ENCODE measurements around the gene HS6ST1. TPM values are rescaled to one million over a fixed set of nuclear protein-coding genes. Genes with fewer than 3 reads are reported as not detected.
A peak's percentile ranks its signal among the peaks of the same experiment; 100 is the strongest.
"Not testable (repeated sequence)": the region's sequence is repeated elsewhere in the genome, so short reads cannot be mapped to it uniquely, and the experiment has no call there.

The HS6ST1 gene
- total RNA-seq, 6 experiments from 2014 or later: 18.0 to 53.5 (median 31.0) TPM

DNA sequence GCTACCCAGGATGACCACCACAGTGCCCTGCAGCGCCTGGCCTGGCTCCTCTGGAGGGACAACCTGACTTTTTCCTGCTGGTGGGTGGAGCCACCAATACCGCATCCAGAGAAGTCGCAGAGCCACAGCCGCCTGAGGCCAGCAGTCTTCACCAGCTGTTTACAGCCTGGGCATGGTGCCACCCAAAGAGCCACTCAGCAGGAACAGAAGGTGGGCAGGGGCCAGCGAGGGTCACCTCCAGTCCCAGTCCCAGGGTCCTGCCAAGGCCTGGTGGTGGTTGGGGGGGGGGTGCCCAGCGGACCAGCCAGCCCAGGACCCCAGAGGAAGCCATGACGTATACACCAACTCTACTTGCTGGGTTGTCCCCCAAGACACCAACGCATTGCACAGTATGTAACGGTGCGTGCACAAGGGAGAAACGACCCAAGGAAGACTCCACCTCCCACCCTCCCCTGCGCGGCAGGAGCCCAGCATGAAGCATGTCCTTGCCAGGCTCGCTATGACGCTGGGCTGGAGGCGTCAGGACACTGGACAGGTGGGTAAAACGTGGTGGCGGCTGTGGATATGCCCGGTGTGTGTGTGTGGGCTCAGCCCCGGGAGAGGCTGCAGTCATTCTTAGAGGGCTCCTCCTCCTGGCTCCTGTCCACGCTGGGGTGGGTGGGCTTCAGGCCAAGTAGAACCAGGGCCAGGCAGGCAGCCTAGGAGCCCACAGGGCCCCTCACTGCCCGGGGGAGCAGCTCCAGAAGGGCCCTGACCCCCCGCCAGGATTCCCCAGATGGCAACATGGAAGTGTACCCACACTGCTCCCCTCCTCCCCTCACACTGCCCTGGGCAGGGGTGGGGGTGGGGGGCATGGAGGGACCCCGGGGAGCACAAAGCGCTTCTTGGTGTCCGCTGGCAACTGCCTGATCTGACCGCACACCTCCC is 49.3 kb downstream of the HS6ST1 start:
- no peak for TF ChIP-seq POLR2A (IDR thresholded peaks at IDR 0.05)
- TF ChIP-seq, protein P1, sequence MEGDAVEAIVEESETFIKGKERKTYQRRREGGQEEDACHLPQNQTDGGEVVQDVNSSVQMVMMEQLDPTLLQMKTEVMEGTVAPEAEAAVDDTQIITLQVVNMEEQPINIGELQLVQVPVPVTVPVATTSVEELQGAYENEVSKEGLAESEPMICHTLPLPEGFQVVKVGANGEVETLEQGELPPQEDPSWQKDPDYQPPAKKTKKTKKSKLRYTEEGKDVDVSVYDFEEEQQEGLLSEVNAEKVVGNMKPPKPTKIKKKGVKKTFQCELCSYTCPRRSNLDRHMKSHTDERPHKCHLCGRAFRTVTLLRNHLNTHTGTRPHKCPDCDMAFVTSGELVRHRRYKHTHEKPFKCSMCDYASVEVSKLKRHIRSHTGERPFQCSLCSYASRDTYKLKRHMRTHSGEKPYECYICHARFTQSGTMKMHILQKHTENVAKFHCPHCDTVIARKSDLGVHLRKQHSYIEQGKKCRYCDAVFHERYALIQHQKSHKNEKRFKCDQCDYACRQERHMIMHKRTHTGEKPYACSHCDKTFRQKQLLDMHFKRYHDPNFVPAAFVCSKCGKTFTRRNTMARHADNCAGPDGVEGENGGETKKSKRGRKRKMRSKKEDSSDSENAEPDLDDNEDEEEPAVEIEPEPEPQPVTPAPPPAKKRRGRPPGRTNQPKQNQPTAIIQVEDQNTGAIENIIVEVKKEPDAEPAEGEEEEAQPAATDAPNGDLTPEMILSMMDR (IDR thresholded peaks at IDR 0.05): no peak
- H3K4me3 ChIP-seq: no peak overlapping the region
- WGBS (ENCODE audit: insufficient coverage, low coverage, low lambda C conversion rate, missing lambda C conversion rate): 80% methylated on average over 1 of the region's 27 CpGs
- H3K9me3 ChIP-seq: no peaks in the 10 kb centered on the region
- intact Hi-C loops (cut with DNase I): no loop called here
- H3K27ac ChIP-seq: no peak overlapping the region
- H3K27me3 ChIP-seq: no peaks in the 10 kb centered on the region
- H3K4me1 ChIP-seq: peaks cover 0 to 32% (median 15%) of the 10 kb centered on the region in 4 donors
- DNase-seq (peak in 1 of 3 donors; percentile 56), ATAC-seq (no peak)
- H3K36me3 ChIP-seq: peaks cover 0 to 1% (median 0%) of the 10 kb centered on the region in 4 donors

DNA sequence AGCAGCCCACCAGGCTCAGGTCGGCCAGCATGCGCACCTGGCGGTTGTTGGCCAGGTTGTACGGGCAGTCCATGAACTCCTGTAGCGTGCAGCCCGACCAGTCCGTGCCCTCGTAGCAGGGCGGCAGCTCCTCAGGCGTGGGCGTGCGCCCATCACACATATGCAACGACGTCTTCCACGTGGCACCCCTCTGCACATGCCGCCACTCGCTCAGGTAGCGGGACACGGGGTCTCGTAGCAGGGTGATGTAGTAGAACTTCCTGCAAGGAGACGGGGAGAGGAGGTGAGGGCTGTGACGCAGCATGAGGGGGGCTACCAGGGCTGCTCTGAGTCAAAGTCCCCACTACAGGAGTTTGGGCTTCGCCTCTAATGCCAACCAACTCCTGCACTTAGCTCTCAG is 50.1 kb downstream of the HS6ST1 start:
- ATAC-seq; H3K27ac ChIP-seq; intact Hi-C loops (cut with DNase I); H3K9me3 ChIP-seq; DNase-seq; H3K4me3 ChIP-seq; H3K27me3 ChIP-seq; H3K36me3 ChIP-seq: not testable (repeated sequence)
- peaks cover 0 to 30% (median 14%) of the 10 kb centered on the region in 4 donors for H3K4me1 ChIP-seq
- 89% methylated on average over 4 of the region's 23 CpGs for WGBS (ENCODE audit: insufficient coverage, low coverage, low lambda C conversion rate, missing lambda C conversion rate)

DNA sequence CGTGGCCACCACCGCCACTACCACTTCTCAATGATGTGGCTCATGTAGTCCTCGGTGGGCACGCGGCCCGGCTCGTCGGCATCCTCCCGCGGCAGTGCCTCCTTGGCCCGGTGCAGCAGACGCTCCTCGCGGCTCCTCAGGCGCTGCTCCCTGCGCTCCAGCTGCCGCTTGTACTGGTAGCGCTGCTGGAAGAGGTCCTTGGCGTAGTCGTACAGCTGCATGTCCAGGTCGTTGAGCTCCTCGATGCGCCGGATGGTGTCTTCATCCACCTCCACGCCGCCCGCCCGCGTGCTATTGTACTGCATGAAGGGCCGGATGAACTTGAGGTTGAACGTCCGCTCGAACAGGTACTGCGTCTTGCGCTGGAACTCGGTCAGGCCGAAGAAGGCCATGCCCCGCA is 50.5 kb downstream of the HS6ST1 start:
- H3K4me3 ChIP-seq; ATAC-seq; H3K27me3 ChIP-seq; H3K27ac ChIP-seq; DNase-seq; H3K36me3 ChIP-seq; intact Hi-C loops (cut with DNase I); H3K9me3 ChIP-seq: not testable (repeated sequence)
- peaks cover 0 to 30% (median 14%) of the 10 kb centered on the region in 4 donors for H3K4me1 ChIP-seq
- whole genome bisulfite sequencing (ENCODE audit: insufficient coverage, low coverage, low lambda C conversion rate, missing lambda C conversion rate): no CpG with 5 or more reads among the region's 38 CpGs

DNA sequence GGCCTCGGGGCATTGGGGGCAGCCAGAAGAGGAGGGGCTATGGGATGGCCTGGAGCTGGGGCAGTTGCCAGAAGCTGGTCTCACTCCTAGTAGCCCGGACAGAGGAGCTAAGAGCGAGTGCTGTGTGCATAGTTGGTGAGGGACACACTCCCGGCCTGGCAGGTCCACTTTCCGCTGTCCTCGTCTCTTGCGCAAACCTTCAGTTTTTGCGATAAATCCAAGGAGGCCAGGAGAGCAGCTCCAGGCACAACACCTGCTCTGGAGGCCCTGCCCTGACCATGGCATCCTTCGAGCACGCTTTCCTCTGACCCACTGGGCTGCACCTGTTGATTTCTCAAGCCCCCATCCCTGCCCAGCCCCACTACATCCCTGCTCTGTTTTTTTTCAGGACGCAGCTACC is 51.0 kb downstream of the HS6ST1 start:
- 80% methylated on average over 3 of the region's 11 CpGs for WGBS (ENCODE audit: insufficient coverage, low coverage, low lambda C conversion rate, missing lambda C conversion rate)
- H3K9me3 ChIP-seq; H3K4me3 ChIP-seq; H3K36me3 ChIP-seq; DNase-seq; H3K27me3 ChIP-seq; H3K27ac ChIP-seq; ATAC-seq; intact Hi-C loops (cut with DNase I): not testable (repeated sequence)
- peaks cover 0 to 30% (median 13%) of the 10 kb centered on the region in 4 donors for H3K4me1 ChIP-seq

DNA sequence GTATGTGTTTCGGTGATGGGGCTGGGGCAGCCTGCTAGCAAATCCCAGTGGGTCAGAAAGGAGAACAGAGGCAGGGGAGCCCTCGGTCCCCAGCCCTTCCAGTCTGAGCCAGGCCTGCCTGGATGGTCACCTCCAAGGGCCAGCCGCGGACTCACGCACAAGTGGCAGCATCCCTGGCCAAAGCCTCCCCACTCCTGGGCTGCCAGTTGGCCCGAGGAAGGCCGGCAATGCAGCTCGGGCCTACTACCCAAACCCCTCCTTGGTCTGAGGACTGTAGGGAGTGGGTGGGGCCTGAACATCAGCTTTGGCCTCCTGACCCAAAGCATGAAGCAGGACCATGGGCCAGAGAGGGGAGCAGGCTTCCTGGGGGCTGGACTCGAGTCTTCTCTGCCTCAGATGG is 51.5 kb downstream of the HS6ST1 start:
- intact Hi-C loops (cut with DNase I); ATAC-seq; H3K27me3 ChIP-seq; DNase-seq; H3K4me3 ChIP-seq; H3K27ac ChIP-seq; H3K9me3 ChIP-seq; H3K36me3 ChIP-seq: not testable (repeated sequence)
- peaks cover 0 to 30% (median 11%) of the 10 kb centered on the region in 4 donors for H3K4me1 ChIP-seq
- WGBS (ENCODE audit: insufficient coverage, low coverage, low lambda C conversion rate, missing lambda C conversion rate): 100% methylated on average over 1 of the region's 9 CpGs

DNA sequence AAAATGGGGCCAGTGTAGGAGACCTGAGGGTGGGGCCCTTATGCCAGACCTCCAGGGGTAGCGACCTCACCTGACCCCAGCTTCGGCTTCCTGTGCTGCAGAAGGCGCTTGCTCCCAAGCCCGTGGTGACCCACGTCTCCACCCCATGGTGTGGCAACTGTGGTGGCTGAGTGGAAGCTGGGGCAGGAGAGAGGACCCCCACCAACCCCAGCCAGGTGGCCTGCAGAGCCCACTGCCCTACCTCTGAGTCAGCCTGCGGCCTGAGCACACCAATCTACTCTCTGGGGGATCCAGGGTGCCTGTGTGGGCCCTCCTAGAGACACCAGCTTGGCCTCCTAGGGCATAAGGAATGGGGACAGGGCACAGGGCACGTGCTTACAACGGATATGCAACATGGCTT is 52.2 kb downstream of the HS6ST1 start:
- intact Hi-C loops (cut with DNase I); DNase-seq; H3K4me3 ChIP-seq; H3K27ac ChIP-seq; H3K36me3 ChIP-seq; H3K9me3 ChIP-seq; H3K27me3 ChIP-seq; ATAC-seq: not testable (repeated sequence)
- WGBS (ENCODE audit: insufficient coverage, low coverage, low lambda C conversion rate, missing lambda C conversion rate): 86% methylated on average over 2 of the region's 8 CpGs
- H3K4me1 ChIP-seq: peaks cover 0 to 23% (median 7%) of the 10 kb centered on the region in 4 donors

DNA sequence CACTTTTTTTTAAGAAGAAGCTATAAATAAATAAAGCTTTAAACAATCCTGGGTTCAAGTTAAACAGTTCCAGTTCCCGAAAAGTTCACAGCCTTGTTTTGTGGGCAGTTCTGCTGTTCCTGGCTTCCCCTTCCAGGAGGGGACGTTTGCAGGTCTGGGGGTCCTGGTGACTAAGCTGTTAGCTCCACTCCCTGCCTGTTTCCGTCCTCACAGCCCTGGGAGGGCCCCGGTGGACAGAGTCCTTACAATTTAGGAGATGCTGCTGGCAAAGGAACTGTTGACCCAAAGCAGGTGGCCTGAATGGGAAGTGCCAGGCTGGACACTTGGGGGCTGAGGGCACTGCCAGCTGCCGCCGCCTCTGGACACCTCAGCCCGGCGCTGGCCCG is 53.1 kb downstream of the HS6ST1 start:
- H3K27me3 ChIP-seq; H3K4me3 ChIP-seq; H3K9me3 ChIP-seq; ATAC-seq; H3K36me3 ChIP-seq; intact Hi-C loops (cut with DNase I); H3K27ac ChIP-seq; DNase-seq: not testable (repeated sequence)
- 83% methylated on average over 2 of the region's 9 CpGs for WGBS (ENCODE audit: insufficient coverage, low coverage, low lambda C conversion rate, missing lambda C conversion rate)
- H3K4me1 ChIP-seq: peaks cover 0 to 15% (median 3%) of the 10 kb centered on the region in 4 donors

Data from right lobe of liver (tissue), 6 donors.